ENCODE measurements around the gene TIAL1.
"Not testable (repeated sequence)": the region's sequence is repeated elsewhere in the genome, so short reads cannot be mapped to it uniquely, and the experiment has no call there.

TIAL1 gene

DNA sequence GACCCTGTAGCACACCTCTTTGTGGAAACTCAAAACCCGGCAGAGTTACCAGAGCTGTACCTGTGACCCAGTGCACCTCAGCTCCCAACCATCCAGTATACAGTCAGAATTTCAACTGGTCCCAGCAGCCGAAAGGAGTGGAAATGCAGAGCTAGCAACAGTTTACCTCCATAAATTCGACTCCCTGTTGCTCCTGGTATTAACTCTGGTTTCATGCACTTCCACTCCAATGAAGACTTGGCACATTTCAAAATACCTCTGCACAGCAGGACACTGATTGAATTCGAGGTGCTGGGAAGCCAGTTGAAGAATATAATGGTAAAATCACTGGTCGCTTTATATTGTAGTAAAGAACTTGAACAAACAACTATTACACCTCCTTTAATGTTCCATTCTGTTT is 17.9 kb upstream of the TIAL1 start:
- DNase-seq (ENCODE audit: low read depth) = no peak

- no peak for DNase-seq (ENCODE audit: low read depth)
These were observed 17.0 kb upstream of the TIAL1 start for GRCh38 chr10:119613741-119614140.

- DNase-seq (ENCODE audit: low read depth) = no peak
These were observed 14.7 kb upstream of the TIAL1 start for GRCh38 chr10:119611433-119611832.

- DNase-seq (ENCODE audit: low read depth) = no peak
These were observed 12.8 kb upstream of the TIAL1 start for GRCh38 chr10:119609516-119609915.

- DNase-seq (ENCODE audit: low read depth) = no peak
These were observed 11.8 kb upstream of the TIAL1 start for GRCh38 chr10:119608316-119609155.

DNA sequence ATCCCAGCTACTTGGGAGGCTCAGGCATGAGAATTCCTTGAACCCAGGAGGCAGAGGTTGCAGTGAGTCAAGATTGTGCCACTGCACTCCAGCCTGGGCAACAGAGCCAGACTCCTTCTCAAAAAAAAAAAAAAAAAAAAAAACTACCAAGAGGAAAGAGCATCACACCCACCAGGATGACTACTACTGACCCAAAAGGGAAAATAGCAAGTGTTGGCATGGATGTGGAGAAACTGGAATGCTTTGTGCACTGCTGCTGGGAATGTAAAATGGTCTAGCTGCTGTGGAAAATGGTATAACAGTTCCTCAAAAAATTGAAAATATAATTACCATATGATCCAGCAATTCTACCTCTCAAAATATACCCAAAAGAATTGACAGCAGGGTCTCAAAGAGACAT is 7.7 kb upstream of the TIAL1 start:
- no peak for DNase-seq (ENCODE audit: low read depth)

DNA sequence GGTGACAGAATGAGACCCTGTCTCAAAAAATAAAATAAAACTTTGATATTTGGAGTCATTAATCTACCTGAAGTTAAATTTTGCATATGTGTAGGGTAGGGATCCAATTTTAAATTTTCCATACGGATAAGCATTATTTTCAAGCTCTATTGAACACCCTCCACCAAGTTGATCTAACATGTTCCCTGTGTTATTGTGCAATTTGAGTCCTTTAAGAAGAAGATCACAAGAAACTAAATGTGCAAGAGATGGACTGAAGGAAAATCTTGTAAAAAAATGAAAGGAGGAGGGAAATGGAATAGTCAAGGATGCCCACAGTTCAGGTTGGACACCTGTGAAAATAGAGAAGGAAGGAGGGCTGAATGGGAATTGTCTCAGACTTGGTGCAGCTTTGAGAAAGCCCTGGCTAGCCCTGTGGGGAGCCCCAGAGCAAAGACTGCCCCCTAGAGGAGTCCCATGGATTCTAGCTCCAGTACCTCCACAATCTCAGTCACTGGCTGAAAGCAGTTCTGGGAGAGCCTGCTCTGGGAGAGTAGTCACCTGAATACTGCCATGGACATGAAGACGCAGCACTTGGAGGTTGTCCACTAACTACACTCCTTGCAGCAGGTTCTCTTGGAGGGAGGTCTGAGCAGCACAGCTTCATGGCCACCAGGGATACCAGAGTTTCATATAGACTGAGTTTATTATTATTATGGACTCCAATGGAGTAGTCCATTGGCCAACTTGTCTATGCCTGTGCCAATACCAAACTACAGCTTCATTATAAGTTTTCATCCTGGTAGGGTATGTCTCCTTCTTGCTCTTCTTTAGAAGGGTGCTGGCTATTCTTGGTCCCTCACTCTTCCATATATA is 5.7 kb upstream of the TIAL1 start:
- DNase-seq (ENCODE audit: low read depth) = no peak

DNA sequence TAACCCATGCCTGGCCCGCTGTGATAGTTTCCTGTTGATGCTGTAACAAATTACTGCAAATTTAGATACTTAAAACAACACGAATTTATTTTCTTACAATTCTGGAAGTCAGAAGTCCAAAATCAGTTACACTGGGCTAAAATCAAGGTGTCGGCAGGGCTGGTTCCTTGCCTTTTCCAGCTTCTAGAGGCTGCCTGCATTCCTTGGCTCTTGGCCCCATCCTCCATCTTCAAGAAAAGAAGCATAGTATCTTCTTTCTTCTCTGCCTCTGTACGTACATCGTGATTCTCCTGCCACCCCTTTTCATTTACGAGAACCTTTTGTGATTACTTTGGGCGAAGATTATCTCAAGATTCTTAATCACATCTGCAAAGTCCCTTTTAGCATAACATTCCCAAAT is 1.6 kb upstream of the TIAL1 start:
- DNase-seq (ENCODE audit: low read depth) = no peak

DNA sequence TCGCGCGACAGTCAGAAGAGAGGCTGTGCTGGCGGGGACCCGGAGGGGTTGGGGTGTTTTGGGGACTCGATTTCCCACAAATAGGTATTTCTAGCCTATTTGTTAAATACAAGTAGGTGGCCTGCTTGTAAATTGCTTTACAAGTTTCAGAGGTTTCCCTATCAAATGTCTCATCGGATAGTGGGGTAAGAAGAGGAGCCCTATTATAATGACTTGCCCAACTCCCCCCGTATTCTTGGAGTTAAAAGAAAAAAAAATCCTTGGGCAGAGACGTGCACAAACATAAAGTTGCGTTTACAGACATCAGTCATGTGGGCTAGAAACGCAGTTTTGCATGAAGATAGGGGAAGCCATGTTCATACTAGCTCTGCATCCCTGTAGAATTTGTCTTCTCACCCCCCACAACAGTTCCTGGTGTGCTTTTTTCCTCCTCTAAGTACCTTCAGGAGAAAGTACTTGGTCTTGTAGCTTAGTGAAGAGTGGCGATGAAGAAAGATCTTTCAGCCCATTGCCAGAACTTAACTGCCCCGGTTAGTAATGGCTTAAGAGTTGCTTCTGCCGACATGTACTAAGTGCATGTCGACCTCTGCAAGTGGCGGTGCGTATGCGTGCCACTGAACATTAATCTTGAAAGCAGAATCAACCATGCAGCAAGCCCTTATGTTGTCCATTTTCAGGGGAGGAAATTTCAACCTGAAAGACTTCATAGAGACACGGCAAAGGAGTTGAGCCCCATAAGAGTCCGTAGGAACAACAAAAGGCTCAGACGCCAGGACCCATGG is 832 bp upstream of the TIAL1 start:
- no peak for DNase-seq (ENCODE audit: low read depth)

DNA sequence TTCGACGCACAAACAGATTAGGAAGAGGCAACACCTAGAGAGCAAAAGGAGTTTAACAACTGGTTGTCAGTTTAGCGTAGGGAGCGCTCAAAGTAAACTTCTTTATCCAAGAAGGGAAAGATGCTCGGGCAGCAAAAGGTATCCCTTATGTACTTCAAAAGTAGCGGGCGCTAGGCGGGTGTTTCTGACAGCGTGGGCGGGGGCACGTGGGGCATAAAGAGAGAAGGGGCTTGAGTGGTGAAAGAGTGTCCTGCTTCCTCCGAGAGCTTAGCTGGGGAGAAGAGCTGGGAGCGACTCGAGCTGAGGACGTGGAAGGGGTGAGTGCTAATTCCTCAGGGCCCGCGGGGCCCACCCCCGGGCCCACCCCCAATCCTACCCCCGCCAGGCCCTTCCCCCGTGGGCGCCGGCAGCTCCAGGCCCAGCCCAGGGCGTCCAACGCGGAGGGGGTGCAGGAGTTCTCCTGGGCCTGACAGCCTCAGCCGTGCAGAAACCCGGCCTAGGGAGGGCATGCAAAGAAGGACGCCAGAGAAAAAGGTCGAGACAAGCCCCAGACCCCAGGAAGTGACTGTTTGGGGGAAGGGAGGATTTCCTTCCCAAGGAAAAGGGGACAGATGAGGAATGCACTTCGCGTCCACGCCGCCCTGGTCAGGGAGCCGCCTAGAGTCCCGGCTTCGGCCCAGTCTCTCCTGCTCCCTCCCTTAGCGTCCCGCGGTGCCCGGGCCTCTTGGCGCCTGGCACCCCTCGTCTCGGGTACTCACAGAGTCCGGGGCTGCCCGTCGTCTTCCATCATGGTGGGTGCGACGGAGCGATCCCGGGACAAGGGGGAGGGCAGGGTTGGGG is 868 bp downstream of the TIAL1 start:
- peak; percentile 25 for DNase-seq (ENCODE audit: low read depth)

- DNase-seq (ENCODE audit: low read depth) = no peak
These were observed 1.6 kb downstream of the TIAL1 start for GRCh38 chr10:119595134-119595675.

GRCh38 chr10:119588071-119588470 is 8.7 kb downstream of the TIAL1 start:
- DNase-seq (ENCODE audit: low read depth) = no peak

GRCh38 chr10:119578355-119578754 is 18.4 kb downstream of the TIAL1 start:
- no peak for DNase-seq (ENCODE audit: low read depth)

- DNase-seq (ENCODE audit: low read depth) = no peak
These were observed 20.8 kb downstream of the TIAL1 start for GRCh38 chr10:119575991-119576390.

DNA sequence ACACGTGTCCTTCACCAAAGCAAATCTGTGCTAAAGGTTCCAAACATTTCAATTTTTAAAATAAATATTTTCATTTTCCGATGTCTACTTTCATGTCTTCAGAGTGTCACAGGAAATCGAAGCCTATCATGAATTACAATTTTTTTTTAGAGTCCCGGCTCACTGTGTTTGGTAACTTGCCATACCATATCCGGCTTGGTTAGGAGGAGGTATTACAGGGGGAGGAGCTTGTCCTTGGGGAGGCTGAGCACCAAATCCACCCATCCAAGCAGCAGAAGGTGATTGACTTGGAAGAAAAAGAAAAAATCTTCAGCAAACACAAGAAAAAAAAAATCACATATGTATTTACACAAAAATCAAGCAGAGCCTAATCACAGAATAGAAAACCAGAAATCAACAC is 21.3 kb downstream of the TIAL1 start:
- peak; percentile 18 for DNase-seq (ENCODE audit: low read depth)

DNA sequence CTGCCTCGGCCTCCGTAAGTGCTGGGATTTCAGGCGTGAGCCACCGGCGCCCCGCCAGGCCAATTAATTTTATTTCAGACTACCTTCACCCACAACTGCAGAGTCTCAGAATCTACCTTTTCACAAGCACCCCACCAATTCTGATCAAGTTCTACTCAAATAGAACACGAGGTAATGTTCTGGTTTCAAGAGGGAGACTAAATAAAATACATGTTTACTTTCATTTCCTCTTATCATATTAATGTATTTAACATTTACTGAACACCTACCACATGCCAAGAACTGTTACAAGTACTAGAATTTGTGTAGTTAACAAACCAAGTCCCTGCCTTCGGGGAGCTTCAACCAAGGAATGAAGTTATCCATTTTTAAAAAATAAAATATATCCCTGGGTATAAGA is 28.8 kb downstream of the TIAL1 start:
- DNase-seq (ENCODE audit: low read depth) = no peak

- DNase-seq (ENCODE audit: low read depth) = no peak
These were observed 34.7 kb downstream of the TIAL1 start for GRCh38 chr10:119562097-119562496.

- DNase-seq (ENCODE audit: low read depth) = not testable (repeated sequence)
These were observed 37.3 kb downstream of the TIAL1 start for GRCh38 chr10:119559511-119559910.

- DNase-seq (ENCODE audit: low read depth) = not testable (repeated sequence)
These were observed 40.7 kb downstream of the TIAL1 start for GRCh38 chr10:119556081-119556480.

GRCh38 chr10:119555178-119555784 is 41.5 kb downstream of the TIAL1 start:
- no peak for DNase-seq (ENCODE audit: low read depth)

DNA sequence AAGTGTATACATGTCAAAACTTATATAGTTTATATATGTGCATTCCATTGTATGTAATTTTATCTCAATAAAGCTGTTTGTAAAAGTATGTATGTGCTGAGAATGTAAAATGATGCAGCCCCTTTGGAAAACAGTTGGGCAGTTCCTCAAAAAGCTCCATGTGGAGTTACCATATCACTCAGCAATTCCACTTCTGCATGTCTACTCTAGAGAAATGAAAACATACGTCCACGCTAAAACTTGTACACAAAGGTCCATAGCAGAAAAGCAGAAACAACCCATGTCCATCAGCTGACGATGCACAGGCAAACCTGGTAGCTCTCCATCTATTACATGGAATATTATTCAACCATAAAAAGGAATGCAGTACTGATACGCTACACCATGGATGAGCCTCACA is 45.9 kb downstream of the TIAL1 start:
- DNase-seq (ENCODE audit: low read depth) = no peak
